ENCODE measurements around the gene RMRP.

Gene RMRP

GRCh38 chr9:35664531-35665470, 7.0 kb upstream of the RMRP start, which contains the start of gene ARHGEF39:
Gene ARHGEF39 (minus strand): TSS chr9:35665195. CDS start chr9:35665169, 26 bp downstream.
- peak; percentile 87 for ATAC-seq
- TF ChIP-seq TSHZ2 (CRISPR knock-in tag; IDR thresholded peaks at IDR 0.05) (no peak), ZFP3 (CRISPR knock-in tag; IDR thresholded peaks at IDR 0.05) (0 out of 2 replicates have a peak, but pooled peaks have one; percentile 31)

- no peak for TF ChIP-seq TOX (CRISPR knock-in tag; IDR thresholded peaks at IDR 0.05; ENCODE audit: borderline replicate concordance)
- TF ChIP-seq ZFP30 (CRISPR knock-in tag; IDR thresholded peaks at IDR 0.05) = no peak
- TF ChIP-seq RARB (CRISPR knock-in tag; IDR thresholded peaks at IDR 0.05) = no peak
- TF ChIP-seq, protein P1, sequence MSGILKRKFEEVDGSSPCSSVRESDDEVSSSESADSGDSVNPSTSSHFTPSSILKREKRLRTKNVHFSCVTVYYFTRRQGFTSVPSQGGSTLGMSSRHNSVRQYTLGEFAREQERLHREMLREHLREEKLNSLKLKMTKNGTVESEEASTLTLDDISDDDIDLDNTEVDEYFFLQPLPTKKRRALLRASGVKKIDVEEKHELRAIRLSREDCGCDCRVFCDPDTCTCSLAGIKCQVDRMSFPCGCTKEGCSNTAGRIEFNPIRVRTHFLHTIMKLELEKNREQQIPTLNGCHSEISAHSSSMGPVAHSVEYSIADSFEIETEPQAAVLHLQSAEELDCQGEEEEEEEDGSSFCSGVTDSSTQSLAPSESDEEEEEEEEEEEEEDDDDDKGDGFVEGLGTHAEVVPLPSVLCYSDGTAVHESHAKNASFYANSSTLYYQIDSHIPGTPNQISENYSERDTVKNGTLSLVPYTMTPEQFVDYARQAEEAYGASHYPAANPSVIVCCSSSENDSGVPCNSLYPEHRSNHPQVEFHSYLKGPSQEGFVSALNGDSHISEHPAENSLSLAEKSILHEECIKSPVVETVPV (CRISPR knock-in tag; IDR thresholded peaks at IDR 0.05) = no peak
- TF ChIP-seq ESRRG (CRISPR knock-in tag; IDR thresholded peaks at IDR 0.05) = no peak
- TF ChIP-seq ZC3H10 (CRISPR knock-in tag; IDR thresholded peaks at IDR 0.05) = no peak
- no peak for TF ChIP-seq PPARA (CRISPR knock-in tag; IDR thresholded peaks at IDR 0.05; ENCODE audit: borderline replicate concordance)
- no peak for TF ChIP-seq ZNF70 (CRISPR knock-in tag; IDR thresholded peaks at IDR 0.05)
- TF ChIP-seq ZNF565 (CRISPR knock-in tag; conservative IDR thresholded peaks at IDR 0.05; ENCODE audit: low read depth) = no peak
- TF ChIP-seq CSDC2 (CRISPR knock-in tag; IDR thresholded peaks at IDR 0.05) = no peak
- TF ChIP-seq, protein P2, sequence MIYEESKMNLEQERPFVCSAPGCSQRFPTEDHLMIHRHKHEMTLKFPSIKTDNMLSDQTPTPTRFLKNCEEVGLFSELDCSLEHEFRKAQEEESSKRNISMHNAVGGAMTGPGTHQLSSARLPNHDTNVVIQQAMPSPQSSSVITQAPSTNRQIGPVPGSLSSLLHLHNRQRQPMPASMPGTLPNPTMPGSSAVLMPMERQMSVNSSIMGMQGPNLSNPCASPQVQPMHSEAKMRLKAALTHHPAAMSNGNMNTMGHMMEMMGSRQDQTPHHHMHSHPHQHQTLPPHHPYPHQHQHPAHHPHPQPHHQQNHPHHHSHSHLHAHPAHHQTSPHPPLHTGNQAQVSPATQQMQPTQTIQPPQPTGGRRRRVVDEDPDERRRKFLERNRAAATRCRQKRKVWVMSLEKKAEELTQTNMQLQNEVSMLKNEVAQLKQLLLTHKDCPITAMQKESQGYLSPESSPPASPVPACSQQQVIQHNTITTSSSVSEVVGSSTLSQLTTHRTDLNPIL (CRISPR knock-in tag; IDR thresholded peaks at IDR 0.05; ENCODE audit: low read depth) = no peak
- no peak for TF ChIP-seq POU6F1 (CRISPR knock-in tag; IDR thresholded peaks at IDR 0.05; ENCODE audit: borderline replicate concordance, low read depth)
- TF ChIP-seq ARNTL (CRISPR knock-in tag; IDR thresholded peaks at IDR 0.05; ENCODE audit: borderline replicate concordance, low read depth) = no peak
- TF ChIP-seq GLIS3 (CRISPR knock-in tag; IDR thresholded peaks at IDR 0.05) = no peak
- TF ChIP-seq ZFP3 (CRISPR knock-in tag; IDR thresholded peaks at IDR 0.05) = no peak
- ATAC-seq = no peak
Observed at GRCh38 chr9:35662437-35662836, 4.6 kb upstream of the RMRP start.

GRCh38 chr9:35661756-35662350, 4.0 kb upstream of the RMRP start:
- TF ChIP-seq OSR1 (CRISPR knock-in tag; IDR thresholded peaks at IDR 0.05) (no peak), ZNF8 (CRISPR knock-in tag; IDR thresholded peaks at IDR 0.05) (no peak), ZFP3 (CRISPR knock-in tag; IDR thresholded peaks at IDR 0.05) (no peak), PPARA (CRISPR knock-in tag; IDR thresholded peaks at IDR 0.05; ENCODE audit: borderline replicate concordance) (no peak), GLIS3 (CRISPR knock-in tag; IDR thresholded peaks at IDR 0.05) (no peak), BACH2 (CRISPR knock-in tag; IDR thresholded peaks at IDR 0.05; ENCODE audit: borderline replicate concordance) (no peak), TCF4 (CRISPR knock-in tag; IDR thresholded peaks at IDR 0.05; ENCODE audit: borderline replicate concordance) (no peak), ZNF70 (CRISPR knock-in tag; IDR thresholded peaks at IDR 0.05) (no peak), CSDC2 (CRISPR knock-in tag; IDR thresholded peaks at IDR 0.05) (no peak), ISL1 (CRISPR knock-in tag; IDR thresholded peaks at IDR 0.05) (no peak), TOX (CRISPR knock-in tag; IDR thresholded peaks at IDR 0.05; ENCODE audit: borderline replicate concordance) (no peak), SNAI2 (CRISPR knock-in tag; IDR thresholded peaks at IDR 0.05) (no peak), RARB (CRISPR knock-in tag; IDR thresholded peaks at IDR 0.05) (no peak), ARNTL (CRISPR knock-in tag; IDR thresholded peaks at IDR 0.05; ENCODE audit: borderline replicate concordance, low read depth) (no peak), ESRRG (CRISPR knock-in tag; IDR thresholded peaks at IDR 0.05) (no peak)
- TF ChIP-seq, protein P1 (CRISPR knock-in tag; IDR thresholded peaks at IDR 0.05) = no peak
- ATAC-seq = no peak
